ENCODE data around the gene CACNA1B.

CACNA1B gene

GRCh38 chr9:138059196-138059595, 181.6 kb downstream of the CACNA1B start:
- Histone ChIP-seq H3K27me3 (ENCODE audit: control insufficient read depth in 1 of 2, insufficient read depth in 2 of 2, low read length in 2 of 2) (no peaks in the 10 kb centered on the region), H3K9me3 (ENCODE audit: control insufficient read depth in 2 of 2, low read length in 2 of 2) (peaks cover 0 to 4% of the 10 kb centered on the region in 2 donors), H3K4me3 (ENCODE audit: low read length in 2 of 2) (no peak overlapping the region), H3K27ac (ENCODE audit: low read length) (no peak overlapping the region), H3K4me1 (ENCODE audit: control insufficient read depth, insufficient read depth, low read length) (no peaks in the 10 kb centered on the region), H3K9ac (ENCODE audit: low read length in 2 of 2) (no peak overlapping the region), H3K36me3 (ENCODE audit: control insufficient read depth in 2 of 2, insufficient read depth in 2 of 2, low read length in 2 of 2) (no peaks in the 10 kb centered on the region)

DNA sequence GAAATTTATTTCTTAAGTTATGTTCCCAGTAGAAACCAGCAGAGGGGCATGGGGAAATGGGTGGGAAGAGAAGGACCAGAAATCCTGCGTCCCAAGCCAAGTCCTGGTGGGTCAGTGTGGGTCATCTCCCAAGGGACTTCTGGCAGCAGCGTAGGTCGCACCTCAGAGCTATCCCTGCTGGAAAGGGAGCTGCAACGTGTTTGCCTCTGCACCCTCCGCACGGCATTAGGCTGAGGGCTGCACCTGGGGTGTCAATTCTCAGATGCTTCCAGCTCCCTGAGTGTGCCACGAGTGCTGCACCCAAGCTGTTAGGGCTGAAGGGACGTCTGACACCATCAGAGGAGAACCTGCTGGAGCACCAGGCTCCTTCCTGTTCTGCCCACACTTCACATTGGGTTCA, 182.8 kb downstream of the CACNA1B start:
- Histone ChIP-seq H3K4me1 (ENCODE audit: control insufficient read depth, insufficient read depth, low read length) (no peaks in the 10 kb centered on the region), H3K27ac (ENCODE audit: low read length) (no peak overlapping the region), H3K36me3 (ENCODE audit: control insufficient read depth in 2 of 2, insufficient read depth in 2 of 2, low read length in 2 of 2) (no peaks in the 10 kb centered on the region), H3K4me3 (ENCODE audit: low read length in 2 of 2) (no peak overlapping the region), H3K9ac (ENCODE audit: low read length in 2 of 2) (no peak overlapping the region), H3K9me3 (ENCODE audit: control insufficient read depth in 2 of 2, low read length in 2 of 2) (peaks cover 0 to 4% of the 10 kb centered on the region in 2 donors), H3K27me3 (ENCODE audit: control insufficient read depth in 1 of 2, insufficient read depth in 2 of 2, low read length in 2 of 2) (peaks cover 0 to 5% of the 10 kb centered on the region in 2 donors)

DNA sequence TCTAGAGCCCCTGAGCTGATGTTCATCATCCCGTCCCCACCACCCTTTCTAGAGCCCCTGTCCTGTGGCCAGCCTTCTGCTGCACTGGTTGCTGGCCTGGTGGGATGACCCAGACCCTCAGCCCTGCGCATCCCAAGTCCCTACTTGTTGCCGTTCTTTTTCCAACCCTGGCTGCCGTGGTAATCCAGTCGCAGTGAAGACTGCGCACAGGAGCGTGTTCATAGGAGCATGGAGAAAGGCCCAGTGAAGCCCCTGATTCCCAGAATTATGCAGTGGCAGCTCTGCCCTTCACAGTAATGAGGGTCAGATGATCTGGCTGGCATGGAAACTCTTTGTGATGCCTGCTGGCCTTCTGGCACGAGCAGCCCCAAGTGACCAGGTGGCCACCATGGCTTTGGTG, 183.3 kb downstream of the CACNA1B start:
- no peak overlapping the region for H3K4me3 ChIP-seq (ENCODE audit: low read length in 2 of 2)
- H3K27me3 ChIP-seq (ENCODE audit: control insufficient read depth in 1 of 2, insufficient read depth in 2 of 2, low read length in 2 of 2): peaks cover 0 to 10% of the 10 kb centered on the region in 2 donors
- H3K36me3 ChIP-seq (ENCODE audit: control insufficient read depth in 2 of 2, insufficient read depth in 2 of 2, low read length in 2 of 2): no peaks in the 10 kb centered on the region
- no peak overlapping the region for H3K27ac ChIP-seq (ENCODE audit: low read length)
- H3K4me1 ChIP-seq (ENCODE audit: control insufficient read depth, insufficient read depth, low read length): no peaks in the 10 kb centered on the region
- H3K9me3 ChIP-seq (ENCODE audit: control insufficient read depth in 2 of 2, low read length in 2 of 2): peaks cover 0 to 4% of the 10 kb centered on the region in 2 donors
- H3K9ac ChIP-seq (ENCODE audit: low read length in 2 of 2): no peak overlapping the region

DNA sequence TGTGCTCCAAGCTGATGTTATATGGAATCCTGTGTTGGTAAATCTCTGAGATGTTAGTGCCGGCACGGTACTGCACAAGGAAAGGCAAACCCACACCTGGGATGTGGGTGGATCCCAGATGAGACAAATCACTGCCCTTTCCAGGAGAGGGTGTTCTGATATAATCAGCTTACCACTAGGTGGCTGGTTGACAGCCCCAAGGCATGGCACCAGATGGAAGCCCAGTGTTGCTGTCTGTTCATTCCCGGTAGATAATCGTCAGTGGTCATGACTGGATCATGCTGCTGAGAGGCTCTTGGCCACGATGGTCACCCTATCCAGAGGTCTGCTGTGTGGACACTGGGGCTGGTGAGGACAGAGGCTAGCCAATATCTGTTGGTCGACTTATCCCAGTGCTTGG, 184.0 kb downstream of the CACNA1B start:
- Histone ChIP-seq H3K9me3 (ENCODE audit: control insufficient read depth in 2 of 2, low read length in 2 of 2) (peaks cover 0 to 4% of the 10 kb centered on the region in 2 donors), H3K27me3 (ENCODE audit: control insufficient read depth in 1 of 2, insufficient read depth in 2 of 2, low read length in 2 of 2) (peaks cover 0 to 10% of the 10 kb centered on the region in 2 donors)

GRCh38 chr9:138062196-138062595, 184.6 kb downstream of the CACNA1B start:
- H3K9me3 ChIP-seq (ENCODE audit: control insufficient read depth in 2 of 2, low read length in 2 of 2): peaks cover 0 to 4% of the 10 kb centered on the region in 2 donors
- no peak overlapping the region for H3K4me3 ChIP-seq (ENCODE audit: low read length in 2 of 2)
- no peaks in the 10 kb centered on the region for H3K4me1 ChIP-seq (ENCODE audit: control insufficient read depth, insufficient read depth, low read length)
- H3K9ac ChIP-seq (ENCODE audit: low read length in 2 of 2): no peak overlapping the region
- H3K36me3 ChIP-seq (ENCODE audit: control insufficient read depth in 2 of 2, insufficient read depth in 2 of 2, low read length in 2 of 2): no peaks in the 10 kb centered on the region
- H3K27me3 ChIP-seq (ENCODE audit: control insufficient read depth in 1 of 2, insufficient read depth in 2 of 2, low read length in 2 of 2): peaks cover 0 to 10% of the 10 kb centered on the region in 2 donors
- H3K27ac ChIP-seq (ENCODE audit: low read length): no peak overlapping the region

More for the DNA sequence above, 184.0 kb downstream of the CACNA1B start:
- Histone ChIP-seq H3K4me3 (ENCODE audit: low read length in 2 of 2) (no peak overlapping the region), H3K4me1 (ENCODE audit: control insufficient read depth, insufficient read depth, low read length) (no peaks in the 10 kb centered on the region), H3K27ac (ENCODE audit: low read length) (no peak overlapping the region), H3K36me3 (ENCODE audit: control insufficient read depth in 2 of 2, insufficient read depth in 2 of 2, low read length in 2 of 2) (no peaks in the 10 kb centered on the region), H3K9ac (ENCODE audit: low read length in 2 of 2) (no peak overlapping the region)

GRCh38 chr9:138063033-138063432, 185.5 kb downstream of the CACNA1B start:
- Histone ChIP-seq H3K36me3 (ENCODE audit: control insufficient read depth in 2 of 2, insufficient read depth in 2 of 2, low read length in 2 of 2) (no peaks in the 10 kb centered on the region), H3K4me3 (ENCODE audit: low read length in 2 of 2) (no peak overlapping the region), H3K27me3 (ENCODE audit: control insufficient read depth in 1 of 2, insufficient read depth in 2 of 2, low read length in 2 of 2) (peaks cover 0 to 10% of the 10 kb centered on the region in 2 donors), H3K27ac (ENCODE audit: low read length) (no peak overlapping the region), H3K9me3 (ENCODE audit: control insufficient read depth in 2 of 2, low read length in 2 of 2) (no peaks in the 10 kb centered on the region), H3K4me1 (ENCODE audit: control insufficient read depth, insufficient read depth, low read length) (no peaks in the 10 kb centered on the region), H3K9ac (ENCODE audit: low read length in 2 of 2) (no peak overlapping the region)

GRCh38 chr9:138063785-138064184, 186.2 kb downstream of the CACNA1B start:
- no peak overlapping the region for H3K27ac ChIP-seq (ENCODE audit: low read length)
- peaks cover 0 to 10% of the 10 kb centered on the region in 2 donors for H3K27me3 ChIP-seq (ENCODE audit: control insufficient read depth in 1 of 2, insufficient read depth in 2 of 2, low read length in 2 of 2)
- no peak overlapping the region for H3K4me3 ChIP-seq (ENCODE audit: low read length in 2 of 2)
- no peaks in the 10 kb centered on the region for H3K9me3 ChIP-seq (ENCODE audit: control insufficient read depth in 2 of 2, low read length in 2 of 2)
- no peaks in the 10 kb centered on the region for H3K36me3 ChIP-seq (ENCODE audit: control insufficient read depth in 2 of 2, insufficient read depth in 2 of 2, low read length in 2 of 2)
- H3K9ac ChIP-seq (ENCODE audit: low read length in 2 of 2): no peak overlapping the region
- H3K4me1 ChIP-seq (ENCODE audit: control insufficient read depth, insufficient read depth, low read length): no peaks in the 10 kb centered on the region

DNA sequence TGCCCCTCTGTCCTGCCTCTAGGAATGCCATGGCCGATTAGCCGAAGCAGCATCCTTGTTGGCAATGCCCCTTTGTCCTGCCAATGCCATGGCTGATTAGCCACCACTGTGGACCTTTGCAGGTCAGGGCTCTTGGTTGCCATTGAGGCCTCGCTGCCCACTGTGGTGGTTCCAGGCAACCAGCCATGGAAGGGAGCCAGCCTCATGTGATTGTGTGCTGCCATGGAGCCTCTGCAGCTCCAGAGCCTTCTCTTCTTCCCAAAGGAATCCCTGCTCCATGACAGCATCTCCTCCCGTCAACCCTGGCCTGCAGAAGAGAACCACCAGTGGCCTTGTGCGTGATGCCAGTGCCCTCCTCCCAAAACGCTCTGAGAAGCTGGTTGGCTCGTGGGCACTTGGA, 187.0 kb downstream of the CACNA1B start:
- Histone ChIP-seq H3K27me3 (ENCODE audit: control insufficient read depth in 1 of 2, insufficient read depth in 2 of 2, low read length in 2 of 2) (peaks cover 0 to 10% of the 10 kb centered on the region in 2 donors), H3K9me3 (ENCODE audit: control insufficient read depth in 2 of 2, low read length in 2 of 2) (no peaks in the 10 kb centered on the region), H3K36me3 (ENCODE audit: control insufficient read depth in 2 of 2, insufficient read depth in 2 of 2, low read length in 2 of 2) (no peaks in the 10 kb centered on the region), H3K4me3 (ENCODE audit: low read length in 2 of 2) (no peak overlapping the region), H3K27ac (ENCODE audit: low read length) (no peak overlapping the region), H3K4me1 (ENCODE audit: control insufficient read depth, insufficient read depth, low read length) (no peaks in the 10 kb centered on the region), H3K9ac (ENCODE audit: low read length in 2 of 2) (no peak overlapping the region)

- Histone ChIP-seq H3K27ac (ENCODE audit: low read length) (no peak overlapping the region), H3K27me3 (ENCODE audit: control insufficient read depth in 1 of 2, insufficient read depth in 2 of 2, low read length in 2 of 2) (peaks cover 0 to 12% of the 10 kb centered on the region in 2 donors), H3K9me3 (ENCODE audit: control insufficient read depth in 2 of 2, low read length in 2 of 2) (no peaks in the 10 kb centered on the region), H3K36me3 (ENCODE audit: control insufficient read depth in 2 of 2, insufficient read depth in 2 of 2, low read length in 2 of 2) (no peaks in the 10 kb centered on the region), H3K4me3 (ENCODE audit: low read length in 2 of 2) (no peak overlapping the region), H3K9ac (ENCODE audit: low read length in 2 of 2) (no peak overlapping the region), H3K4me1 (ENCODE audit: control insufficient read depth, insufficient read depth, low read length) (no peaks in the 10 kb centered on the region)
These were observed 187.7 kb downstream of the CACNA1B start for GRCh38 chr9:138065287-138065686.

- Histone ChIP-seq H3K27ac (ENCODE audit: low read length) (no peak overlapping the region), H3K4me1 (ENCODE audit: control insufficient read depth, insufficient read depth, low read length) (no peaks in the 10 kb centered on the region), H3K9me3 (ENCODE audit: control insufficient read depth in 2 of 2, low read length in 2 of 2) (no peaks in the 10 kb centered on the region), H3K36me3 (ENCODE audit: control insufficient read depth in 2 of 2, insufficient read depth in 2 of 2, low read length in 2 of 2) (no peaks in the 10 kb centered on the region), H3K9ac (ENCODE audit: low read length in 2 of 2) (no peak overlapping the region), H3K4me3 (ENCODE audit: low read length in 2 of 2) (no peak overlapping the region), H3K27me3 (ENCODE audit: control insufficient read depth in 1 of 2, insufficient read depth in 2 of 2, low read length in 2 of 2) (peaks cover 0 to 12% of the 10 kb centered on the region in 2 donors)
These were observed 188.5 kb downstream of the CACNA1B start for GRCh38 chr9:138066049-138066448.

DNA sequence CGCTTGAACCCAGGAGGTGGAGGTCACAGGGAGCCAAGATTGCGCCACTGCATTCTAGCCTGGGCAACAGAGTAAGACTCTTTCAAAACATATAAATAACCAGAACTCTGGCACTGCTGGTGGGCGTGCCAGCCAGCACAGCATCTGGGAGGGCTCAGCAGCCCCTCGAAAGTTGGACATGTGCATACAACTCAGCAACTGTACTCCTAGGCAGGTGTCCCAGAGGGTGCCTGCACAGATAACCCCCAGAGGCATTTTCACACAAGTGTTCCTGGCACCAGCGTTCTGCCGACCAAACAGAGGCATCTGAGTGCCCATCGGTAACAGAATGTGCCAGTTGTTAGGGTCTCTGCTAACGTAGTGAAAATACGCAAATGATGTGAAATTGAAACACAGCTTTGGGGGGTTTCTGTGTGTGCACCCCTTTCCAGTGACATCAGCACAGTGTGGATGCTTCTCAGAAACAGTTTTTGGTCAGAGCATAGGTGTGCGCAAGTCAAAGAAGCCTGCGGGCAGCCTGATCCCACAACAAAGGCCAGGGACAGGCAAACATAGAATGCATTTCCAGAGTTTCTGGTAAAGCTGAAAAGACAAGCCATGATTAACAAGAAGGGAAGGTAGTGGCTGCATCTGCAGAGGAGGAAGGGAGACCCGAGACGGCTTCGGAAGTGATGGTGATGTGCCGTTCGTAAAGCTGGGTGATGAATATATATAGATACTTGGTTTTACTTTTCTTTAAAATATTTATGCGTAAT, 190.2 kb downstream of the CACNA1B start:
- Histone ChIP-seq H3K9ac (ENCODE audit: low read length in 2 of 2) (no peak overlapping the region), H3K27ac (ENCODE audit: low read length) (no peak overlapping the region), H3K9me3 (ENCODE audit: control insufficient read depth in 2 of 2, low read length in 2 of 2) (no peaks in the 10 kb centered on the region), H3K27me3 (ENCODE audit: control insufficient read depth in 1 of 2, insufficient read depth in 2 of 2, low read length in 2 of 2) (peaks cover 2 to 15% of the 10 kb centered on the region in 2 donors), H3K4me3 (ENCODE audit: low read length in 2 of 2) (no peak overlapping the region), H3K4me1 (ENCODE audit: control insufficient read depth, insufficient read depth, low read length) (no peaks in the 10 kb centered on the region), H3K36me3 (ENCODE audit: control insufficient read depth in 2 of 2, insufficient read depth in 2 of 2, low read length in 2 of 2) (no peaks in the 10 kb centered on the region)

Data from stomach smooth muscle (tissue), 2 donors.